ENCODE data around the gene RAMAC. TPM values are rescaled to one million over a fixed set of nuclear protein-coding genes. Genes with fewer than 3 reads are reported as not detected.

RAMAC gene
- total and polyA plus RNA-seq, 2 of the 8 experiments (the other 6 are each of a cell fraction or from before 2014, with no cell fraction given), result 20.7 to 32.9 TPM

- TF ChIP-seq CHD7 (IDR thresholded peaks at IDR 0.05; ENCODE audit: insufficient replicate concordance, low read length) (no peak), SP1 (IDR thresholded peaks at IDR 0.05; ENCODE audit: low read depth, low read length) (no peak), SUZ12 (IDR thresholded peaks at IDR 0.05; ENCODE audit: low read length) (no peak), HDAC2 (IDR thresholded peaks at IDR 0.05; ENCODE audit: borderline replicate concordance in 1 of 2, low read depth in 2 of 2, low read length in 2 of 2) (no peak), BRCA1 (IDR thresholded peaks at IDR 0.05; ENCODE audit: low read depth, low read length) (no peak), BACH1 (IDR thresholded peaks at IDR 0.05; ENCODE audit: low read length) (no peak), TEAD4 (IDR thresholded peaks at IDR 0.05; ENCODE audit: low read depth, low read length) (no peak), CBX5 (IDR thresholded peaks at IDR 0.05; ENCODE audit: low read depth, low read length) (no peak), SIN3A (conservative IDR thresholded peaks at IDR 0.05 in 1 of 2, IDR thresholded peaks at IDR 0.05 in 1 of 2; ENCODE audit: low read depth in 1 of 2, low read length in 2 of 2) (no peak), YY1 (IDR thresholded peaks at IDR 0.05; ENCODE audit: low read depth, low read length) (no peak), USF2 (IDR thresholded peaks at IDR 0.05; ENCODE audit: low read length) (no peak)
Observed at GRCh38 chr15:82977076-82977475, 8.9 kb upstream of the RAMAC start (continued).
